Ecto neural progenitor cell (in vitro differentiated cells): ENCODE measurements around the gene TSC22D1.

Source experiments
- DNase-seq: peaks from one replicate; pipeline ENCODE4 v3.0.0-alpha.2; 2018; ENCODE audit warnings: low spot score

Gene TSC22D1

GRCh38 chr13:44404261-44405132 lies 171.6 kb downstream of the TSC22D1 start:
- no peak for DNase-seq

GRCh38 chr13:44403461-44404056 lies 172.6 kb downstream of the TSC22D1 start:
- peak; percentile 48 for DNase-seq

- DNase-seq = peak; percentile 42
Measured at GRCh38 chr13:44402899-44403445, 173.2 kb downstream of the TSC22D1 start.

- DNase-seq = no peak
Measured at GRCh38 chr13:44401577-44401976, 174.6 kb downstream of the TSC22D1 start.

GRCh38 chr13:44400736-44401135 lies 175.4 kb downstream of the TSC22D1 start:
- DNase-seq = no peak

- no peak for DNase-seq
Measured at GRCh38 chr13:44399074-44399473, 177.1 kb downstream of the TSC22D1 start.

GRCh38 chr13:44398606-44399005 lies 177.5 kb downstream of the TSC22D1 start:
- DNase-seq = no peak

GRCh38 chr13:44397766-44398223 lies 178.3 kb downstream of the TSC22D1 start:
- DNase-seq = peak; percentile 45

- peak; percentile 85 for DNase-seq
Measured at GRCh38 chr13:44396701-44397580, 179.2 kb downstream of the TSC22D1 start.

GRCh38 chr13:44395976-44396694 lies 180.0 kb downstream of the TSC22D1 start:
- no peak for DNase-seq

GRCh38 chr13:44394658-44395057 lies 181.5 kb downstream of the TSC22D1 start:
- no peak for DNase-seq

GRCh38 chr13:44393391-44393790 lies 182.7 kb downstream of the TSC22D1 start:
- DNase-seq = peak; percentile 41

GRCh38 chr13:44389876-44390275 lies 186.3 kb downstream of the TSC22D1 start:
- no peak for DNase-seq

GRCh38 chr13:44389060-44389666 lies 187.0 kb downstream of the TSC22D1 start:
- no peak for DNase-seq

GRCh38 chr13:44388427-44389059 lies 187.6 kb downstream of the TSC22D1 start:
- peak; percentile 62 for DNase-seq

GRCh38 chr13:44386913-44387556 lies 189.1 kb downstream of the TSC22D1 start:
- DNase-seq = no peak

GRCh38 chr13:44385847-44386246 lies 190.3 kb downstream of the TSC22D1 start:
- no peak for DNase-seq

GRCh38 chr13:44385401-44385800 lies 190.7 kb downstream of the TSC22D1 start:
- no peak for DNase-seq

GRCh38 chr13:44384778-44385177 lies 191.4 kb downstream of the TSC22D1 start:
- no peak for DNase-seq

GRCh38 chr13:44383945-44384344 lies 192.2 kb downstream of the TSC22D1 start:
- no peak for DNase-seq
